ENCODE data around the gene EYA2. TPM values are rescaled to one million over a fixed set of nuclear protein-coding genes. Genes with fewer than 3 reads are reported as not detected.

Gene EYA2
- total RNA-seq, 3 donors from 2014 or later (not counting 1 experiment from before 2014, with no cell fraction given) = 0.30 TPM; not detected in 2

GRCh38 chr20:47141941-47142773 is 247.5 kb downstream of the EYA2 start:
- DNase-seq (no peak), ATAC-seq (no peak)
- Mint-ChIP-seq H3K4me3 (no peak overlapping the region), H3K9me3 (no peaks in the 10 kb centered on the region), H3K27ac (no peak overlapping the region), H3K4me1 (peaks cover 2% of the 10 kb centered on the region in 2 donors), H3K27me3 (ENCODE audit: low read depth in 2 of 2) (peaks cover 13 to 15% of the 10 kb centered on the region in 2 donors), H3K36me3 (no peaks in the 10 kb centered on the region)
- H3K27ac ChIP-seq (ENCODE audit: low read length) = no peak overlapping the region
- WGBS (ENCODE audit: insufficient coverage) = 88% methylated on average over 3 of the region's 5 CpGs
- intact Hi-C loops (cut with micrococcal nuclease) = no loop called here
- no peak for TF ChIP-seq CTCF (IDR thresholded peaks at IDR 0.05)
- H3K27me3 ChIP-seq (ENCODE audit: control insufficient read depth, insufficient read depth, low read length) = no peaks in the 10 kb centered on the region
- H3K4me3 ChIP-seq (ENCODE audit: low read length) = no peak overlapping the region
- peaks cover 3% of the 10 kb centered on the region for H3K4me1 ChIP-seq (ENCODE audit: control insufficient read depth, insufficient read depth, low read length)
- no peaks in the 10 kb centered on the region for H3K36me3 ChIP-seq (ENCODE audit: control insufficient read depth, insufficient read depth, low read length)
- no peaks in the 10 kb centered on the region for H3K9me3 ChIP-seq (ENCODE audit: control insufficient read depth, insufficient read depth, low read length)

GRCh38 chr20:47142774-47143170 is 248.1 kb downstream of the EYA2 start:
- Mint-ChIP-seq H3K27me3 (ENCODE audit: low read depth in 2 of 2) (peaks cover 15 to 16% of the 10 kb centered on the region in 2 donors), H3K36me3 (no peaks in the 10 kb centered on the region), H3K4me1 (peaks cover 6 to 7% of the 10 kb centered on the region in 2 donors), H3K9me3 (no peaks in the 10 kb centered on the region), H3K27ac (no peak overlapping the region), H3K4me3 (no peak overlapping the region)
- peaks cover 6% of the 10 kb centered on the region for H3K4me1 ChIP-seq (ENCODE audit: control insufficient read depth, insufficient read depth, low read length)
- no peak for TF ChIP-seq CTCF (IDR thresholded peaks at IDR 0.05)
- 91% methylated on average over 10 of the region's 14 CpGs for WGBS (ENCODE audit: insufficient coverage)
- no peaks in the 10 kb centered on the region for H3K27me3 ChIP-seq (ENCODE audit: control insufficient read depth, insufficient read depth, low read length)
- DNase-seq = no peak
- H3K9me3 ChIP-seq (ENCODE audit: control insufficient read depth, insufficient read depth, low read length) = no peaks in the 10 kb centered on the region
- no peak for ATAC-seq
- intact Hi-C loops (cut with micrococcal nuclease) = no loop called here
- H3K27ac ChIP-seq (ENCODE audit: low read length) = no peak overlapping the region
- no peaks in the 10 kb centered on the region for H3K36me3 ChIP-seq (ENCODE audit: control insufficient read depth, insufficient read depth, low read length)
- no peak overlapping the region for H3K4me3 ChIP-seq (ENCODE audit: low read length)

- peaks cover 6% of the 10 kb centered on the region for H3K4me1 ChIP-seq (ENCODE audit: control insufficient read depth, insufficient read depth, low read length)
- intact Hi-C loops (cut with micrococcal nuclease) = no loop called here
- DNase-seq (no peak), ATAC-seq (no peak)
- Mint-ChIP-seq H3K4me1 (peaks cover 6 to 7% of the 10 kb centered on the region in 2 donors), H3K9me3 (no peaks in the 10 kb centered on the region), H3K27me3 (ENCODE audit: low read depth in 2 of 2) (peaks cover 15 to 16% of the 10 kb centered on the region in 2 donors), H3K4me3 (no peak overlapping the region), H3K27ac (no peak overlapping the region), H3K36me3 (no peaks in the 10 kb centered on the region)
- TF ChIP-seq CTCF (IDR thresholded peaks at IDR 0.05) = no peak
- H3K27ac ChIP-seq (ENCODE audit: low read length) = no peak overlapping the region
- H3K27me3 ChIP-seq (ENCODE audit: control insufficient read depth, insufficient read depth, low read length) = no peaks in the 10 kb centered on the region
- no peaks in the 10 kb centered on the region for H3K36me3 ChIP-seq (ENCODE audit: control insufficient read depth, insufficient read depth, low read length)
- H3K4me3 ChIP-seq (ENCODE audit: low read length) = no peak overlapping the region
- 74% methylated on average over 4 of the region's 4 CpGs for whole genome bisulfite sequencing (ENCODE audit: insufficient coverage)
- H3K9me3 ChIP-seq (ENCODE audit: control insufficient read depth, insufficient read depth, low read length) = no peaks in the 10 kb centered on the region
Observed at GRCh38 chr20:47143657-47144056, 249.0 kb downstream of the EYA2 start.

All from natural killer cell (primary cell).